SKM-1 treated with dmso at 0.1 percent for 144 hours (cell line): ENCODE measurements around the gene CLN5.
"Not testable (repeated sequence)": the region's sequence is repeated elsewhere in the genome, so short reads cannot be mapped to it uniquely, and the experiment has no call there.

Experiments
- DNase-seq: peaks from one replicate; lab custom pipeline; 2025; ENCODE audit not compliant: unreplicated experiment; lab: John Stamatoyannopoulos, UW

CLN5 gene

DNA sequence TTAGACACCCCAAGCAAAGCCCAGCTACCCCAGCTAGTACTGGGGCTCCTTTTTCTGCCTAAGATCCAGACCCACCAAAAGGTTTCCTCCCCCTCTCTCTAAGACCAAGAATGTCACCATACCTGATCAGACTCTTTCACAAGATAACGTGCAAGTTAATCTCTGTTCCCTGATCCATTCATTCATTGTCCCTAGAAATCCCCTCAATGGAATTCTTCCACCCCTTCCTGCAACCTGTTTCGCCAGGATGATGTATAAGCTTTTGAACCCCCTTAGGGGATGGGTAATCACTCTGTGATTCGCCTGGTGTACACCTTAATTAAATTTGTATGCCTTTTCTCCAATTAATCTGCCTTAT lies 17.3 kb upstream of the CLN5 start:
- no peak for DNase-seq

DNA sequence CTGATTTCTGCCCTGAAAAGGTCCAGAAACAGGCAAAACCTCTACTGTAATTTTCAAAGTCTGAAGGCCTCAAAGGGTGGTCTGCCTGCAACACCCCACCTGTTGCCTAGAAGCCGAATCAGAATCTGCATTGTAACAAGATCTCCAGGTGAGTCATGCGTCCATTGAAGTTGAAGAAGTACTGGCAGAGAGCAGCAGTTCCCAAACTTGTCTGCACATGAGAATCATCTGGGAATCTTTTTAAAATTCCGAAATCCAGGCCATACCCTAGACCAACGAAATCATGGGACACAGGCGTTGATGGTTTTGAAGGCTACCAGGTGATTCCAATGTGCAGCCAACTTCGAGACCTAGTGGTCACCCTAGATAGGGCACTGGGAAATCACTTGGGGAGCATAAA lies 16.0 kb upstream of the CLN5 start:
- DNase-seq, result no peak

DNA sequence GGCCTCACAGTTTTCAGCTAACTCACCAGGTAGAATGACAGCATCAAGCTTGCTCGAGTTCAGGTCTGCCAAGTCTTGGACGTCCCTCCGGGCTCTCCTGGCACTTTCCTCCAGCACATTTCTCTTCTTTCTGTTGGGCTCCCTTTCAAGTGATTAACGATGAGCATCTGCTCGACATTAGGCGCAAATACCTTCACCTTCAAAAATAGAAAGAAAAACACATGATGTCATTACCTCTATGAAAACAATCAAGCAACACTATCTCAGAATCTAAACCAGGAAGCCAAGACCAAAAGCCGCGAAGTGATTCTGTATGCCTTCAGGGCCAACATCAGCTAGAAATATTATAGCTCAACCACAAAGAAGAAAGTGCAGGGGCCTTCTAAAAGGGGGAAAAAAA lies 15.4 kb upstream of the CLN5 start:
- no peak for DNase-seq

DNA sequence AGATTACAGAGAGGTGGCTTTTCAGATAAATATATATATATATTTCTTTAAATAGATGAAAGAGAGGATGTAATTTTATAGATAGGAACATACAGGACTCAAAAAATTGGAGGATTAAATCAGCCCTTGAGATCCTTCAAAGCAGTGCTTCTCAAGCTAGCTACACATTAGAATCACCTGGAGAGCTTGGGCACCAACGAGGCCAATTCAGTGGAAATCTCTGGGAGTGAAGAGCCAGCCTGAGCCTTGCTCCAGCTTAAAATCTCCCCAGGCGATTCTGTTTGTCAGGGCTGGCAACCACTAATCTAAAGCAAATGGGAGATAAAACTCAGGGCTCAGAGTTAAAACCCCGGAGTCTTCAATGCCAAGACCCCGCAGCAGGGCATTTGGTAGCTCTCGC lies 15.0 kb upstream of the CLN5 start:
- no peak for DNase-seq

DNA sequence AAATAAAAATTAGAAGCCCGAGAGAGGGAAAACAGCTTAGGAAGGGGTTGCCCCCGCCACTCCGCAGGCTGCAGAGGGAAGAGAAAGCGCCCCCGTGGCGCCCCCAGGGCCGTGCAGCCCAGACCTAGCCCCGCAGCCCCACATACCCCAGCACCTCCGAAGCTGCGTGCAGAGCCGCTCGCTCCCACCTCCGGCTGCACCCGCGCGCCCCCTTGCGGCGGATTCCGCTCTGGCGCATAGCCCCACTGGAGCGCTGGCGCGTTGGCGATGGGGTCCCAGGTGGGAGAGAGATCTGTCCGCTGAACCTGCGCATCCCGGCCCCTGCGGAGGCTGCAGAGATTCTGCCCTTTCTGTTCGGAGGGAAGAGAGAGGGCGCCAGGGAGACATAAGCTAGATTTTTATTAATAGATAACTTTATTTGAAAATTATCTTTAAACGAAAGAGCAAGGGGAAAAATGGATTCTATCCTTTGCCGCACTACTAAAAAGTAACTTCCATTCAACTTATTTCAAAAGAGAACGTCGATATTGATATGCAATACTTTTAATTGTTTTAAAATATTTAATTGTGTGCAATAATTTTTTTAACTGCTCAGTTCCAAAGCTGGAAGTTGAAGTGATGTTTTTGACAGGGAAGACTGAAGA lies 11.7 kb upstream of the CLN5 start:
- peak; percentile 60 for DNase-seq

DNA sequence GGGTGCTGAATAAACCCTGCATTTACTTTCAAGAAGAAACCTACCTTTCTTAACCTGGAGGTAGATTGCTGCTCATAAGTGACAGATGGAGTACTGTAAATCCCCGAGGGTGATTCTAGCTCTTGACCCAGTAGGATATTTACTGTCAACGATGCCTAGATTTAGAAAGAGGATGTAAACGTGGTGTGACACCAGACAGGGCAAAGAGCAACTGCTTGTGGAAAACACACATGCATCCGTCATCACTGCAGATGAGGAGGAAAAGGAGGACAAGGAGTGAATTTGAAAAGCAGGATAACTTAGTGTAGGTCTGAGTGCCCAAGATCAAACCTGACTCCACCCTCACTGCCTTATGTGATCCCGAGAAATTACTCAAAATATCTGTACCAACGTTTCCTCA lies 9.8 kb upstream of the CLN5 start:
- no peak for DNase-seq

DNA sequence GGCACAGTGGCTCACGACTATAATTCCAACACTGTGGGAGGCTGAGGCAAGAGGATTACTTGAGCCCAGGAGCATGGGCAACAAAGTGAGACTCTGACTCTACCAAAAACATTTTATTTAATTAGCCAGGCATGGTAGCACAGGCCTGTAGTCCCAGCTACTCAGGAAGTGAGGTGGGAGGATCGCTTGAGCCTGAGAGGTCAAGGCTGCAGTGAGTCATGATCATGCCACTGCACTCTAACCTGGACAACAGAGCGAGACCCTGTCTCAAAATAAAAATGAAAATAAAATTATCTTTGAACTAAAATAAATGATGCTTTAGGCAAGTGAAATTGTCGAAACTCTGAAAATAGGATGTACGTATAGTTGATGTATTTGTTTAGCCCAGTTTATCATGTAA lies 8.2 kb upstream of the CLN5 start:
- DNase-seq, result no peak

DNA sequence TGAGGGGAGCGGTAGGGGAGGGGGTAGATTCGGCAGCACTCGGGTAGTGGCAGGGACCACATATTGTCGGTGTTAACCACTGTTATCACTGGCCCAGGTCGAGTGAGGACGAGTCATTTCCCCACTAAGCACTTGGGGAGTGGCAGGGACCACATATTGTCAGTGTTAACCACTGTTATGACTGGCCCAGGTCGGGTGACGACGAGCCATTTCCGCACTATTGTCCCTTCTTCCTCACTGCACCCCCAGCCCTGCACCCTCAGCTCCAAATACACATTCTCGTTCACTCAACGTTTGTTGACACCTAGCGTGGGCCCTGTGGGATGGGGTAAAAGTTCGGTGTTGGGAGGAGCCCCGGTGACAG lies 467 bp upstream of the CLN5 start:
- DNase-seq, result no peak

DNA sequence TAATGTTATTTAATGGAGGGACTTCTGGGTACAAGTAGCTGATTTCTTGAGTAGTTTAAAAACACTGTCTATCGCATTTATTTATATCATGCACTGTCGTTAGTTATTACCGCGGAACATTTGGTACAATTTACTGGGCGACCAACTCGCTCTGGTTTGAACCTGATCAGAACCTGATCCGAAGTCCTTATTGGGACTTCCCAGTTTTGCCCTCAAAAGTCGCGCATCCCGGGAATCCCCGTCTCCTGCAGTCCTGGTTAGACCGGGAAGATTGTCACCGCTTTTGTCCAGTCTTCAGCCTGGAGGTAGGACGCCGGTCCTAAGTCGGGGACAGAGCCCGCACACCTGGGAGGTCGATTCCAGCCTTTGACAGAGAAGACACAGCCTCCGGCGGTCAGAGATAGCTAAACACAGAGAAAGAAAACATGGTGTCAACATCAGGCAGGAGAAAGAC lies 694 bp downstream of the CLN5 start:
- DNase-seq, result no peak

DNA sequence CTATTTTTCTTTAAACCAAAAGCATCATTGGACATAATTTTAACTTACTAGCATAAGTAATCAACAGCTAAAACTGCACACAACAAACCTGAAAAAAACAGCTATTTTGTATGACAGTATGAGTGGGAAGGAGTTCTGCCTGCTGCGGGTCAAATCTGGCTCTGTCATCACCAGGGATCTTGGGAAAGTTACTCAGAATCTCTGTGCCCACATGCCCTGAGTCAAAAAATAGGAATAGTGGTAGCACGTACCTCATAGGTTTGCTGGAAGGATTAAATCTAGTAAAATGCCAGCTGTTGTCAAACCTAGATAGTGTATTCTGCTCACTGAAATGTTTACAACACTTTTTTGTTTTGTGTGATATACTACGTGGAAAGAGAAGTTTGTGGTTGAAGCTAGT lies 1.1 kb downstream of the CLN5 start:
- DNase-seq, result no peak

DNA sequence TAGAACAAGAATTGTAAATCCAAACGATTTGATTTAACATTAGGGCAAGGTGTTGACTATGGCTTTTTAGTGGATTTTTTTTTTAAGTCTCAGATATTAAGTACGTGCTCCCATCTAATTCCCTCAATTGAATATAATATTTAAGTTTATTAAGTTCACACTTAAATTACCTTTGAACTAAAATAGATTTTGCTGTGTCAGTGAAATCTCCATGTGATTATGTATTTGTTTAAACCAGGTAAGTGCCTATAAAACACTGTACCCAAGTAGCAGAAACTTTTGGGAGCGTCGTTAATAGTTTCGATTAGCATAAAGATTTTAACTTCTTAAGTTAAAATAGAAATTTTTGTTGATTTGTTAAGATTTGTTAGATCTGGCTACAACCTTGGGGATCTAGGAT lies 1.6 kb downstream of the CLN5 start:
- DNase-seq, result no peak

DNA sequence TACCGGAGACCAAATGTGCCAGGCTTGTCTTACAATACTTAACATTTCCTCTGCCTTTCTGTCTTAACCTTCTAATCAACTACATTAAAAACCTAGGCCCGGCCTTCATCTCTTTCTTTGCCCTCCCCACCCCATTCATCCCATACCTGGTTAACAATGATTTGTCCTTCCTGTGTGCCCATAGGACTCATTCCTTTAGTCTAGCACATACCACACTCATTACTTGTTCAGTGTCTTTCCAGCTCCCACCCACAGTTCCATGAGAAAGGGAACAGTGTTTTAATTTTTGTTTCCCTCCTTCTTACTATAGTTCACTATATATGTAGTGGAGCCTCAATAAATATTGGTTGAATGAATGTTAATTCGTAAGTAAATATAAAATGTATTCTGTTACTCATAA lies 2.4 kb downstream of the CLN5 start:
- no peak for DNase-seq

DNA sequence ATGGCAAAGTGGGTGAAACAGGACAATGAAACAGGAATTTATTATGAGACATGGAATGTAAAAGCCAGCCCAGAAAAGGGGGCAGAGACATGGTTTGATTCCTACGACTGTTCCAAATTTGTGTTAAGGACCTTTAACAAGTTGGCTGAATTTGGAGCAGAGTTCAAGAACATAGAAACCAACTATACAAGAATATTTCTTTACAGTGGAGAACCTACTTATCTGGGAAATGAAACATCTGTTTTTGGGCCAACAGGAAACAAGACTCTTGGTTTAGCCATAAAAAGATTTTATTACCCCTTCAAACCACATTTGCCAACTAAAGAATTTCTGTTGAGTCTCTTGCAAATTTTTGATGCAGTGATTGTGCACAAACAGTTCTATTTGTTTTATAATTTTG lies 8.6 kb downstream of the CLN5 start:
- DNase-seq, result no peak

DNA sequence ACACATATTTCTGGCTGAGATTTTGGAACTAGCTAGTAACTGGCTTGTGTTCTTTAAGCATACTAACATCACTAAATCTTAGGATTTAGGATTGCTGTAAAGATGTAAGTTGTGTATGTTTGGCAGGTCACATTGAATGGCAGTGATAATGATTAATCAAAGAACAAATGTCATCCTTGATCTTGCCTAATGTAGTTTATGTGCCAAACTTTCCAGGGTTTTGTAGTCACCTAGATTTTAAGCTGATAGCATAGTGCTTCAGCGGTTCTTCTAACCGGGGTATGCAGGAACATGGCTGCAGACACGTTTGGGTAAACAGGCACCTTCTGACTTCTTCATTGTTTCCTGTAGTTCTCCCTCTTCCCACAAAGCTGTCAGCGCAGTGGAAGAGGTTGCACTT lies 9.7 kb downstream of the CLN5 start:
- DNase-seq, result no peak

DNA sequence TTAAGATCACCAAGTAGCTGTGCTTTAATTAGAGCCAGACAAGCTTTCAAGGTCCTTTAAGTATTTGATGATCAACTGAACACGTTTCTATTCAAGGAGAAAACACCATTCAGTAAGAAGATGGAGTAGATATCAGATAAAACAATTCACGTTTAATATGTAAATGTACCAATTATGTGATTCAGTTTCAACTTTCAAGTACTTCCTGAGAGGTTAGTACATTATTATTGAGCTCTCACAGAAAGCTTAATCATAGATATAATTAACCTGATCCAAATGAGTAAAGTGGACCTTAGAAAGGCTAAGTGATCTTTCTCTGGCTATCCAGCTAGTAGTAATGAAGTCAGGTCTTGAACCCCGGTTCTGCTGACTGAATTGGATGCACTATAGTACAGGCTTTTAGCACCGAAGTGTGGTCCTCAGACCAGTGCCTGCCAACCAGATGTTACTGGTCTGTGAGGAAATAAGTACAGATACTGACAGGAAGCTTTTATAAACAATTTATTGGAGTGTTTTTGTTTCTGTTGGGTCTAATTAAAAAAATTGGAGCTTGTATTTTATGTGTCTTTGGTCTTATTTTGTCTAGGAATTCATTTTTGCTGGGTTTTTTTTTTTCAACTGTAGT lies 10.2 kb downstream of the CLN5 start:
- DNase-seq, result no peak

DNA sequence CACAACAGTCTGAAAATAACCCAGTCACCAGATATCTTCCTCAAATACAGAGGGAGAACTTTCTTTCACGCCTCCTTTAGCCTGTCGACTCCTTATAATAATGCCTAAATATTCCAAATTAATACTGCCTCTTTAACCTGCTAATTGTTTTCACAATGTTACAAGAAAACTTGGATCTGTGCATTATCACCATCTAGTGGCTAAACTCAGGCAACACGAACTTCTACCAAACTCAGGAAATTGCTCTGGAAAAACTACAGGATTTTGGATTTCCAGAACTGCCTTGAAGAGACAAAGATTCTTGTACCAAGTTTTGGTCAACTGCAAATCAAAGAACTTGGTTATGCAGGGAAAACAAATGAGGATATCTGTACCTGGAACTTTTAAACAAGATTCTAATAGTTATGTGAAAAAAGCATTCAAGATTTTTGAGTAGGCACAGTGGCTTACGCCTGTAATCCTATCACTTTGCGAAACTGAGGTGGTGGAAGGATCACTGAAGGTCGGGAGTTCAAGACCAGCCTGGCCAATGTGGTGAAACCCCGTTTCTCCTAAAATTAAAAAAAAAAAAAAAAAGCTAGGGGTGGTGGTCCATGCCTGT lies 10.8 kb downstream of the CLN5 start:
- DNase-seq, result peak; percentile 24

DNA sequence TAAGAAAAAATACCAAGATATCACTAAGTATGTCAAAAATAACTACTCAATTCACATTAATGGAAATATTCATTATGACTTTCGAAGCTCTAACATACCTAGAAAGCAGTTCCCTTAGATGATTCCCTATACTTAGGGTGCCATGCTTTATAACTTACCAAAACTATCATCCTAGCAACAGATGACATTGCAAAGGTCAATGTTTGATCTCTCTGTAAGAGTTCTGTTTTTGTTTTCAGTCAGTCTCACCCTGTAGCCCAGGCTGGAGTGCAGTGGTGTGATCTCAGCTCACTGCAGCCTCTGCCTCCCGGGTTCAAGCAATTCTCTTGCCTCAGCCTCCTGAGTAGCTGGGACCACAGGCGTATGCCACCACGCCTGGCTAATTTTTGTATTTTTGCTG lies 16.5 kb downstream of the CLN5 start:
- not testable (repeated sequence) for DNase-seq

DNA sequence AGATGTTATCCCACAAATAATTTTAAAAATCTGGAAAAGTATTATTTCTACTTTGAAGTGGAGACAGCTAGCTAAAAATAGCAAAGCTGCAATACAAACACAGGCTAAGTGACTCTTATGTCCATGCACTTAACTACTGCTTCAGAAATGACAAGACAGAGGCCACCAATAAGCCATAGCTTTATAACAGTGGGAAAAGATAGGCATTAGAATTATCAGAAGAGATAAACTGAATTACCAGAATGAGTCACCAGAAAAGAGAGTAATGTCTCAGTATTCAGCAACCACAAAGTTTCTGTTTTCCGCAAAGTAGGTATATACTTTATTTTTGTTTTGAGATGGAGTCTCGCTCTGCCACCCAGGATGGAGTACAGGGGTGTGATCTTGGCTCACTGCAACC lies 17.1 kb downstream of the CLN5 start:
- DNase-seq, result no peak

DNA sequence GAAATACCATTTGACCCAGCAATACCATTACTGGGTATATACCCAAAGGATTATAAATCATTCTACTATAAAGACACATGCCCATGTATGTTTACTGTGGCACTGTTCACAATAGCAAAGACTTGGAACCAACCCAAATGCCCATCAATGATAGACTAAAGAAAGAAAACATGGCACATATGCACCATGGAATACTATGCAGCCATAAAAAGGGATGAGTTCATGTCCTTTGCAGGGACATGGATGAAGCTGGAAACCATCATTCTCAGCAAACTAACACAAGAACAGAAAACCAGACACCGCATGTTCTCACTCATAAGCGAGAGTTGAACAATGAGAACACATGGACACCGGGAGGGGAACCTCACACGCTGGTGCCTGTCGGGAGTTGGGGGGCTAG lies 17.8 kb downstream of the CLN5 start:
- not testable (repeated sequence) for DNase-seq

DNA sequence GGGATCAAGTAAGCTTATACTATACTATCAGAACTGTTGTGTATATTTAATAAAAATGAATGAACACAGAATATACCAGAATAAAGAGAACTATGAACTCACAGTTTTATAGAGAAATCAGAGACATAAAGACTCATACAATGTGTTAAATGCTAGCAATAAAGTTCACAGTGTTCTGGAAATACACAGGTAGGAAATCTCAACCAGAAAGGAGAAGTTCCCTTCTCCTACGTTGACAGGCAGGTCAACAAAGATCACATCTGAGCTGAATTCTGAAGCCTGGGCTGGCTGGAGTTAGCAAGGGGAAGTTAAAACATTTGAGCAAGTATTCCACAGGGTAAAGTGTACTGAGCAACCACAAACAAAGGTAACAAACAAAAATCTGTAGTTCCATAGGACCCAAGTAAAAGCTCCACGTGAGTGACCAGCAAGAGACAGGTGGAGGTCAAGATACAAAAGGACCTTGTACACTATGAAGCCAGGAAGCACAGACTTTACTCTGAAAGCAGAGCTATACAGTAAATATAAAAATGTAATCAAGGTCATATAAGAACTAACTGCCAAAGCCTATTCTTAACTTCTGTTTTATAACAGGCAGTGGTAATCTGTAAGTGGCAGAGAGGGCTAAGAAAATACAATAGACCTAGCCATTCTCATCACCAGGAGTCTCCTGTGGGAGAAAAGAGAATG lies 22.1 kb downstream of the CLN5 start:
- no peak for DNase-seq

DNA sequence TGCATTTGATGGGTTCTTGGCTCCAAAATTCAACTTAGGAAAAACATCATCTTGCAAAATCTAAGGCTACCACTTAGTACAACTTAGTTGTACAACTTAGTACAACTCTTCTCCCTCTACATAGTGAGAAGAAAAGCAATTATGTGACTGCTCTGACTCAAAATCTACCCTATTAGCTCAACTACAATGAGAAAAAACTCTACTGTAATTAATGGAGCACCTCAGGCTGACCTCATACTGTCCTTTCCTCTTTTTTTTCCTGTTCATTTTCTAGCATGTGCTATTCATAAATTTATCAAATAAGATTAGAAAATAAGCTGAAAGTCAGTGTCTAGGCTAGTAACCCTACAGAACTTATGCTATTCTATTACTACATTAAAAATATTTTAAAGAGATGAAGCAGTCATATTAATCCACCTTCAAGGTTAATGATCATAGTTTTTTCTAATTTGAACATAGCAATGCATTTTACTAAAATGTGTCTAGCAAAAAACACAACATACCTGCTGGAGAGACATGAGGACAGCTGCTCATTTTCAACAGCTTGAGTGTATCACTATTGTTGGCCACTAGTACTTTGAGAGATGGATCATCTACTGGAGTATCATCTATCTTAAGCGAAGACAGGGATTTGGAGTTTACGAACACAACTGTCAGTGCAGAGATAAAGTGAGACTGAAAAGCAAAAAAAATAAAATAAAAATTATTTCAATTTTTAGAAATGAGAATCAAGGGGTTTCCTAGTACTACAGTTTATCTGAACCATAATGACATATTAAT lies 23.2 kb downstream of the CLN5 start:
- DNase-seq, result no peak
